PC-9 (cell line): ENCODE results near the gene DGCR2. TPM values are rescaled to one million over a fixed set of nuclear protein-coding genes. Genes with fewer than 3 reads are reported as not detected.

Source experiments
- BruUV-seq: library from RNA; stranded (reverse); fragments of 400-500 nt; replicated peaks from 2 replicates; lab custom pipeline; 2021; lab: Mats Ljungman, UMichigan
- CTCF ChIA-PET: fragments of 300-600 bp; sonication (Branson Sonifier 250); formaldehyde crosslinking; loops from one replicate; lab custom pipeline; 2022; ENCODE audit warnings: antibody characterized with exemption; lab: Charles Lee
- POLR2A ChIA-PET: fragments of 300-600 bp; sonication (Branson Sonifier 250); formaldehyde crosslinking; loops from one replicate; lab custom pipeline; 2022; ENCODE audit warnings: antibody characterized with exemption; ENCODE audit not compliant: unreplicated experiment; lab: Charles Lee
- DNase-seq, 2 experiments: peaks; one replicate each; pipeline versions ENCODE4 v3.0.0 to v3.0.0-alpha.2; 2015 to 2022; ENCODE audit warnings: mixed read lengths in 1 of 2
- H2AFZ ChIP-seq: fragments of 200-600 bp; sonication (generic); 2 replicates; pipeline ENCODE4 v1.8.1; 2017; ENCODE audit warnings: antibody characterized with exemption
- H3F3A ChIP-seq: fragments of 200-600 bp; sonication (generic); 2 replicates; pipeline ENCODE4 v1.8.1; 2017; ENCODE audit warnings: antibody characterized with exemption, mild to moderate bottlenecking, low read depth; ENCODE audit not compliant: insufficient read depth
- H3K27ac ChIP-seq: fragments of 200-600 bp; sonication (generic); 2 replicates; pipeline ENCODE4 v1.6.1; 2016; ENCODE audit warnings: mixed run types
- H3K27me3 ChIP-seq: fragments of 200-600 bp; sonication (generic); 2 replicates; pipeline ENCODE4 v1.6.1; 2016; ENCODE audit warnings: low read depth, mixed run types; ENCODE audit not compliant: insufficient read depth
- H3K36me3 ChIP-seq: fragments of 200-600 bp; sonication (generic); 2 replicates; pipeline ENCODE4 v1.6.1; 2016; ENCODE audit warnings: low read depth, mixed run types
- H3K4me1 ChIP-seq: fragments of 200-600 bp; sonication (generic); replicated peaks from 2 replicates; pipeline ENCODE4 v1.6.1; 2016; ENCODE audit warnings: mixed run types; ENCODE audit not compliant: insufficient read depth
- H3K4me2 ChIP-seq: fragments of 200-600 bp; sonication (generic); 2 replicates; pipeline ENCODE4 v1.6.1; 2017; ENCODE audit warnings: mixed run types
- H3K4me3 ChIP-seq: fragments of 200-600 bp; sonication (generic); 2 replicates; pipeline ENCODE4 v1.6.1; 2016; ENCODE audit warnings: mixed run types
- H3K79me2 ChIP-seq: fragments of 200-600 bp; sonication (generic); 2 replicates; pipeline ENCODE4 v1.6.1; 2017; ENCODE audit warnings: low read depth, mixed run types
- H3K9me2 ChIP-seq: fragments of 200-600 bp; sonication (generic); 2 replicates; pipeline ENCODE4 v1.8.1; 2017; ENCODE audit warnings: mild to moderate bottlenecking; ENCODE audit not compliant: insufficient read depth
- H3K9me3 ChIP-seq: fragments of 200-600 bp; sonication (generic); 2 replicates; pipeline ENCODE4 v1.8.1; 2016; ENCODE audit warnings: low read depth; ENCODE audit not compliant: insufficient read depth
- H4K20me1 ChIP-seq: fragments of 200-600 bp; sonication (generic); 2 replicates; pipeline ENCODE4 v1.8.1; 2017; ENCODE audit not compliant: insufficient read depth
- EZH2 ChIP-seq: fragments of 200-600 bp; sonication (generic); IDR thresholded peaks from 2 replicates; pipeline ENCODE4 v1.8.0; 2017; ENCODE audit warnings: antibody characterized with exemption, low read depth
- intact Hi-C: fragments of 100-400 bp; cut with micrococcal nuclease; formaldehyde crosslinking; loops from one replicate; pipeline ENCODE4 v1.10.0; 2022; ENCODE audit not compliant: unreplicated experiment
- total RNA-seq: library from RNA; stranded (reverse); gene quantifications from 2 replicates; pipeline ENCODE4 v1.2.3, GENCODE V29; 2021
- TF ChIP-seq, protein P1 (sequence below): fragments of 200-600 bp; sonication (generic); conservative IDR thresholded peaks from 2 replicates; pipeline ENCODE4 v1.6.1; 2017; ENCODE audit warnings: mixed run types, antibody characterized with exemption, mild to moderate bottlenecking, moderate library complexity

DGCR2 gene
- total RNA-seq, 1 experiment from 2014 or later: 37.6 TPM

DNA sequence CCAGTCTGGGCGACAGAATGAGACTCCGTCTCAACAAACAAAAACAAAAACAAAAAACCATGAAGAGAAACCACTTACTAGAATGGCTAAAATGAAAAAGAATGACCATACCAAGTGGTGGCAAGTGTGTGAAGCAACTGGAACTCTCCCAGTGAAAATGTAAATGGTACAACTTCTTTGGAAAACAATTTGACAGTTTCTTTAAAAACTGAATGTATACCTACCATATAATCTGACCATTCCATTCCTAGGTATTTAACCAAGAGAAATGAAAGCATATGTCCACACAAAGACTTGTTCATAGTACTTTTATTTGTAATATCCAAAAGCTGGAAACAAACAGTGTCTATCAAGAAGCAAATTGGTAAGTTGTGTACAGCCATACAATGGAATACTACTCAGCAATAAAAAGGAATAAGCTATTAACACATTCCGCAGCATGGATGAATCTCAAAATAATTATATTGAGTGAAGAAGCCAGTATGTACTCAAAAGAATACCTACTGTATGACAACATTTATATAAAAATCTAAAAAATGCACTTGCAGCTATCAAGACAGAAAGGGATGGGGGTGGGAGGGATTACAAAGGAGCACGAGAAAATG, 27.7 kb downstream of the DGCR2 start:
- POLR2A ChIA-PET: interaction anchor here (0.7 kb wide), 1 partner anchor 90 kb away, joined by 3 read pairs; no protein-coding TSS in a partner anchor
- Histone ChIP-seq H3K79me2 (0 out of 2 replicates have a peak, but pooled peaks cover 3% of the 10 kb centered on the region), H3K9me2 (no peaks in the 10 kb centered on the region), H2AFZ (no peak overlapping the region), H3K4me2 (no peak overlapping the region), H3K9me3 (no peaks in the 10 kb centered on the region), H3K27ac (no peak overlapping the region), H3K36me3 (no peaks in the 10 kb centered on the region), H3K4me3 (no peak overlapping the region), H3K4me1 (no peaks in the 10 kb centered on the region), H4K20me1 (peaks cover 10% of the 10 kb centered on the region; the same call in 1 of the 2 replicates), H3K27me3 (no peaks in the 10 kb centered on the region), H3F3A (no peaks in the 10 kb centered on the region)
- BruUV-seq: no TSS peak
- TF ChIP-seq EZH2: no peak
- TF ChIP-seq, protein P1, sequence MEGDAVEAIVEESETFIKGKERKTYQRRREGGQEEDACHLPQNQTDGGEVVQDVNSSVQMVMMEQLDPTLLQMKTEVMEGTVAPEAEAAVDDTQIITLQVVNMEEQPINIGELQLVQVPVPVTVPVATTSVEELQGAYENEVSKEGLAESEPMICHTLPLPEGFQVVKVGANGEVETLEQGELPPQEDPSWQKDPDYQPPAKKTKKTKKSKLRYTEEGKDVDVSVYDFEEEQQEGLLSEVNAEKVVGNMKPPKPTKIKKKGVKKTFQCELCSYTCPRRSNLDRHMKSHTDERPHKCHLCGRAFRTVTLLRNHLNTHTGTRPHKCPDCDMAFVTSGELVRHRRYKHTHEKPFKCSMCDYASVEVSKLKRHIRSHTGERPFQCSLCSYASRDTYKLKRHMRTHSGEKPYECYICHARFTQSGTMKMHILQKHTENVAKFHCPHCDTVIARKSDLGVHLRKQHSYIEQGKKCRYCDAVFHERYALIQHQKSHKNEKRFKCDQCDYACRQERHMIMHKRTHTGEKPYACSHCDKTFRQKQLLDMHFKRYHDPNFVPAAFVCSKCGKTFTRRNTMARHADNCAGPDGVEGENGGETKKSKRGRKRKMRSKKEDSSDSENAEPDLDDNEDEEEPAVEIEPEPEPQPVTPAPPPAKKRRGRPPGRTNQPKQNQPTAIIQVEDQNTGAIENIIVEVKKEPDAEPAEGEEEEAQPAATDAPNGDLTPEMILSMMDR: no peak
- intact Hi-C loops: no loop called here
- no peak for DNase-seq
- CTCF ChIA-PET: interaction anchor here (0.5 kb wide), 1 partner anchor 437 kb away, joined by 4 read pairs; no protein-coding TSS in a partner anchor

DNA sequence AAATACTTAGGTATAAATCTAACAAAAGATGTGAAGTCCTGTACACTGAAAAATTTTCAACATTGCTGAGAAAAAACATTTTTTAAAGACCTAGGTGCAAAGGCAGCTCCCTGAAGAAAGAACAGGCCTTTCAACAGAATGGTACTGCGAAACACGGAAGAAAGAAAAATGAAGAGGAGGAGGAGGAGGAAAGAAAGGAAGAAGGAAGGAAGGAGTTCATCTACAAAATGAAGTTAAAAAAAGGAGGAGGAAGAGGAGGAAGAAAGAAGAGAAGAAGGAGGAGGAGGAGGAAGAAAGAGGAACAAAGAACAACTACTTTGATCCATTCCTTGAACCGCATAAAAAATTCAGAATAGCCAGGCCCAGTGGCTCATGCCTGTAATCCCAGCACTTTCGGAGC, 29.5 kb downstream of the DGCR2 start:
- Histone ChIP-seq H3K27me3 (no peaks in the 10 kb centered on the region), H3K9me2 (no peaks in the 10 kb centered on the region), H3K27ac (no peak overlapping the region), H4K20me1 (peaks cover 10% of the 10 kb centered on the region; the same call in 1 of the 2 replicates), H3K79me2 (0 out of 2 replicates have a peak, but pooled peaks cover 3% of the 10 kb centered on the region), H3K4me2 (no peak overlapping the region), H3K4me1 (no peaks in the 10 kb centered on the region), H3K36me3 (no peaks in the 10 kb centered on the region), H3K9me3 (no peaks in the 10 kb centered on the region), H2AFZ (no peak overlapping the region), H3K4me3 (no peak overlapping the region), H3F3A (no peaks in the 10 kb centered on the region)
- CTCF ChIA-PET: no interaction called here
- POLR2A ChIA-PET: no interaction called here
- DNase-seq: no peak
- TF ChIP-seq, protein P1: no peak
- TF ChIP-seq EZH2: no peak
- BruUV-seq: no TSS peak
- intact Hi-C loops: no loop called here

DNA sequence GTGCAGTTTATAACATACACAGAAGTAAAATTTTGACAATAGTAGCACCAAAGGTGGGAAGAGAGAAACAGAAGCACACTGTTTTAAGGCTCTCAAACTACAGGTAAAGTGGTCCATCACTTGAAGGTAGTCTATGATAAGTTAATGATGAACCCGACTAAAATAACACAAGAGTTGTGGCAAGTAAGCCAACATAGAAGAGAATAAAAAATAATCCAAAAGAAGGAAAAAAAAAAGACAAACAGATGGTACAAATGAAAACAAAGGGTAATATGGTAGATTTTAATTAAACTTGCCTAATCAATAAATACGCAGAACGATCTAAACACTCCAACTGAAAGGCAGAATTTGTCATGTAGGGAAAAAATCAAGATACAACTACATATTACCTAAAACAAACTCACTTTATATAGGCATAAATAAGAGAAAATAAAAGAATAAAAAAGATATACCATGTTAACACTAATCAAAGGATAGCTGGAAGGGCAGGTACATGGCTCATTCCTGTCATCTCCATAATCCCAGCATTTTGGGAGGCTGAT, 31.6 kb downstream of the DGCR2 start:
- Histone ChIP-seq H3K36me3 (no peaks in the 10 kb centered on the region), H3K4me3 (no peak overlapping the region), H2AFZ (no peak overlapping the region), H3K9me2 (no peaks in the 10 kb centered on the region), H3F3A (no peaks in the 10 kb centered on the region), H3K9me3 (no peaks in the 10 kb centered on the region), H3K27ac (no peak overlapping the region), H3K4me2 (no peak overlapping the region), H3K79me2 (0 out of 2 replicates have a peak, but pooled peaks cover 3% of the 10 kb centered on the region), H3K27me3 (no peaks in the 10 kb centered on the region), H4K20me1 (peaks cover 4% of the 10 kb centered on the region; the same call in 1 of the 2 replicates), H3K4me1 (no peaks in the 10 kb centered on the region; the same call in 1 of the 2 replicates)
- CTCF ChIA-PET: no interaction called here
- POLR2A ChIA-PET: no interaction called here
- no peak for DNase-seq
- no TSS peak for BruUV-seq
- TF ChIP-seq, protein P1: no peak
- TF ChIP-seq EZH2: no peak
- intact Hi-C loops: no loop called here
